NCI-H2196 treated with DMSO at 0.1 percent for 48 hours (cell line): Measurements from ENCODE around the gene CBY1.

Experiments used
- DNase-seq: peaks from one replicate; lab custom pipeline; 2025; ENCODE audit not compliant: unreplicated experiment; lab: John Stamatoyannopoulos, UW

CBY1 gene

GRCh38 chr22:38721551-38721950 lies 65.1 kb downstream of the CBY1 start:
- DNase-seq: no peak
